ENCODE data around the gene ATP4A.

ATP4A gene

GRCh38 chr19:35516310-35516709 lies 47.1 kb downstream of the ATP4A start:
- H3K36me3 Mint-ChIP-seq, result no peaks in the 10 kb centered on the region
- H3K27ac Mint-ChIP-seq, result no peak overlapping the region
- H3K4me1 Mint-ChIP-seq, result peaks cover 6% of the 10 kb centered on the region
- ATAC-seq (ENCODE audit: low read depth) (no peak), DNase-seq (ENCODE audit: low spot score in 2 of 2) (no peak)
- H3K27me3 Mint-ChIP-seq, result peaks cover 29% of the 10 kb centered on the region
- no peak overlapping the region for H3K4me3 Mint-ChIP-seq
- no peaks in the 10 kb centered on the region for H3K9me3 Mint-ChIP-seq

GRCh38 chr19:35514282-35514809 lies 49.1 kb downstream of the ATP4A start:
- Mint-ChIP-seq H3K27me3 (peaks cover 26% of the 10 kb centered on the region), H3K4me1 (peaks cover 13% of the 10 kb centered on the region), H3K27ac (no peak overlapping the region)

GRCh38 chr19:35513628-35514281 lies 49.7 kb downstream of the ATP4A start, which contains the start of gene DMKN:
TSS of gene DMKN (minus strand) at chr19:35513649. CDS start at chr19:35513475, 174 bp downstream.
- H3K4me3 Mint-ChIP-seq, result no peak within 1 kb of the TSS
- no peak for ATAC-seq (ENCODE audit: low read depth)
- no peak for DNase-seq (ENCODE audit: low spot score in 2 of 2)
- H3K27ac Mint-ChIP-seq, result no peak within 1 kb of the TSS
- peaks cover 23% of the 10 kb centered on the region for H3K27me3 Mint-ChIP-seq
- H3K9me3 Mint-ChIP-seq, result no peaks in the 10 kb centered on the region
- H3K4me1 Mint-ChIP-seq, result peaks cover 15% of the 10 kb centered on the region
- no peaks in the 10 kb centered on the region for H3K36me3 Mint-ChIP-seq

More at GRCh38 chr19:35514282-35514809, 49.1 kb downstream of the ATP4A start:
- H3K36me3 Mint-ChIP-seq, result no peaks in the 10 kb centered on the region
- DNase-seq (ENCODE audit: low spot score in 2 of 2), result no peak
- H3K4me3 Mint-ChIP-seq, result no peak overlapping the region
- ATAC-seq (ENCODE audit: low read depth), result no peak
- H3K9me3 Mint-ChIP-seq, result no peaks in the 10 kb centered on the region

GRCh38 chr19:35512831-35513627 lies 50.4 kb downstream of the ATP4A start:
- H3K4me3 Mint-ChIP-seq, result no peak overlapping the region
- no peak for DNase-seq (ENCODE audit: low spot score in 2 of 2)
- H3K27ac Mint-ChIP-seq, result no peak overlapping the region
- ATAC-seq (ENCODE audit: low read depth), result no peak
- peaks cover 15% of the 10 kb centered on the region for H3K4me1 Mint-ChIP-seq
- no peaks in the 10 kb centered on the region for H3K9me3 Mint-ChIP-seq
- no peaks in the 10 kb centered on the region for H3K36me3 Mint-ChIP-seq
- H3K27me3 Mint-ChIP-seq, result peaks cover 20% of the 10 kb centered on the region

GRCh38 chr19:35511337-35511736 lies 52.1 kb downstream of the ATP4A start:
- H3K4me3 Mint-ChIP-seq, result no peak overlapping the region
- H3K27ac Mint-ChIP-seq, result no peak overlapping the region

GRCh38 chr19:35510626-35510964 lies 52.9 kb downstream of the ATP4A start:
- peaks cover 15% of the 10 kb centered on the region for H3K4me1 Mint-ChIP-seq
- peak overlapping the region; percentile 56 for H3K27ac Mint-ChIP-seq
- DNase-seq (ENCODE audit: low spot score in 2 of 2) (no peak), ATAC-seq (ENCODE audit: low read depth) (no peak)
- H3K4me3 Mint-ChIP-seq, result peak overlapping the region; percentile 79
- H3K36me3 Mint-ChIP-seq, result no peaks in the 10 kb centered on the region
- H3K27me3 Mint-ChIP-seq, result peaks cover 22% of the 10 kb centered on the region
- no peaks in the 10 kb centered on the region for H3K9me3 Mint-ChIP-seq

More at GRCh38 chr19:35511337-35511736, 52.1 kb downstream of the ATP4A start:
- Mint-ChIP-seq H3K27me3 (peaks cover 18% of the 10 kb centered on the region), H3K36me3 (no peaks in the 10 kb centered on the region), H3K4me1 (peaks cover 15% of the 10 kb centered on the region), H3K9me3 (no peaks in the 10 kb centered on the region)
- DNase-seq (ENCODE audit: low spot score in 2 of 2) (no peak), ATAC-seq (ENCODE audit: low read depth) (no peak)

GRCh38 chr19:35509861-35510625 lies 53.4 kb downstream of the ATP4A start:
- Mint-ChIP-seq H3K27me3 (peaks cover 22% of the 10 kb centered on the region), H3K4me1 (peaks cover 15% of the 10 kb centered on the region), H3K36me3 (no peaks in the 10 kb centered on the region), H3K4me3 (peak overlapping the region; percentile 79), H3K27ac (peak overlapping the region; percentile 56), H3K9me3 (no peaks in the 10 kb centered on the region)
- DNase-seq (ENCODE audit: low spot score in 2 of 2), result peak; percentile 74 to 86
- peak; percentile 83 for ATAC-seq (ENCODE audit: low read depth)

- H3K36me3 Mint-ChIP-seq, result no peaks in the 10 kb centered on the region
Measured at GRCh38 chr19:35509018-35509652, 54.3 kb downstream of the ATP4A start.

GRCh38 chr19:35508129-35508528 lies 55.3 kb downstream of the ATP4A start:
- Mint-ChIP-seq H3K4me1 (peaks cover 12% of the 10 kb centered on the region), H3K9me3 (no peaks in the 10 kb centered on the region), H3K36me3 (no peaks in the 10 kb centered on the region), H3K27me3 (peaks cover 17% of the 10 kb centered on the region), H3K27ac (no peak overlapping the region), H3K4me3 (no peak overlapping the region)
- DNase-seq (ENCODE audit: low spot score in 2 of 2) (no peak), ATAC-seq (ENCODE audit: low read depth) (no peak)

More at GRCh38 chr19:35509018-35509652, 54.3 kb downstream of the ATP4A start:
- Mint-ChIP-seq H3K27ac (no peak overlapping the region), H3K4me1 (peaks cover 12% of the 10 kb centered on the region), H3K4me3 (peak overlapping the region; percentile 79), H3K9me3 (no peaks in the 10 kb centered on the region), H3K27me3 (peaks cover 19% of the 10 kb centered on the region)
- peak; percentile 65 for ATAC-seq (ENCODE audit: low read depth)
- DNase-seq (ENCODE audit: low spot score in 2 of 2), result no peak

- ATAC-seq (ENCODE audit: low read depth), result no peak
- no peak for DNase-seq (ENCODE audit: low spot score in 2 of 2)
- Mint-ChIP-seq H3K36me3 (no peaks in the 10 kb centered on the region), H3K27ac (no peak overlapping the region), H3K27me3 (peaks cover 16% of the 10 kb centered on the region), H3K4me1 (peaks cover 12% of the 10 kb centered on the region), H3K4me3 (no peak overlapping the region), H3K9me3 (no peaks in the 10 kb centered on the region)
Measured at GRCh38 chr19:35507561-35507960, 55.9 kb downstream of the ATP4A start.

- Mint-ChIP-seq H3K27ac (no peak overlapping the region), H3K9me3 (no peaks in the 10 kb centered on the region), H3K27me3 (peaks cover 18% of the 10 kb centered on the region), H3K4me1 (peaks cover 12% of the 10 kb centered on the region), H3K36me3 (no peaks in the 10 kb centered on the region), H3K4me3 (no peak overlapping the region)
- DNase-seq (ENCODE audit: low spot score in 2 of 2) (no peak), ATAC-seq (ENCODE audit: low read depth) (no peak)
Measured at GRCh38 chr19:35506011-35506410, 57.4 kb downstream of the ATP4A start.

- no peak overlapping the region for H3K4me3 Mint-ChIP-seq
- ATAC-seq (ENCODE audit: low read depth), result no peak
- H3K27ac Mint-ChIP-seq, result no peak overlapping the region
- peaks cover 26% of the 10 kb centered on the region for H3K27me3 Mint-ChIP-seq
- no peaks in the 10 kb centered on the region for H3K36me3 Mint-ChIP-seq
- no peaks in the 10 kb centered on the region for H3K4me1 Mint-ChIP-seq
- H3K9me3 Mint-ChIP-seq, result no peaks in the 10 kb centered on the region
- no peak for DNase-seq (ENCODE audit: low spot score in 2 of 2)
Measured at GRCh38 chr19:35502751-35503150, 60.7 kb downstream of the ATP4A start.

- DNase-seq (ENCODE audit: low spot score in 2 of 2) (no peak), ATAC-seq (ENCODE audit: low read depth) (no peak)
- Mint-ChIP-seq H3K4me3 (no peak overlapping the region), H3K9me3 (no peaks in the 10 kb centered on the region), H3K36me3 (no peaks in the 10 kb centered on the region), H3K27ac (no peak overlapping the region), H3K4me1 (no peaks in the 10 kb centered on the region), H3K27me3 (peaks cover 23% of the 10 kb centered on the region)
Measured at GRCh38 chr19:35501684-35502083, 61.8 kb downstream of the ATP4A start.
